ENCODE measurements around the gene PRRT1B.
A peak's percentile ranks its signal among the peaks of the same experiment; 100 is the strongest.
"Not testable (repeated sequence)": the region's sequence is repeated elsewhere in the genome, so short reads cannot be mapped to it uniquely, and the experiment has no call there.

PRRT1B gene

GRCh38 chr9:131545003-131545785 lies at the start of gene PRRT1B:
TSS of gene PRRT1B (plus strand) at chr9:131545523. CDS start at chr9:131545616, 93 bp downstream.
- DNase-seq = no peak

GRCh38 chr9:131495785-131496184 lies 49.5 kb upstream of the PRRT1B start:
- no peak for DNase-seq

- no peak for DNase-seq
Measured at GRCh38 chr9:131496844-131497405, 48.4 kb upstream of the PRRT1B start.

- DNase-seq = no peak
Measured at GRCh38 chr9:131499254-131499767, 46.0 kb upstream of the PRRT1B start.

- DNase-seq = peak; percentile 30
Measured at GRCh38 chr9:131500377-131500776, 44.9 kb upstream of the PRRT1B start.

GRCh38 chr9:131500939-131501541 lies 44.3 kb upstream of the PRRT1B start:
- DNase-seq = peak; percentile 63

GRCh38 chr9:131502781-131503625 lies 42.3 kb upstream of the PRRT1B start, which contains the start of gene POMT1:
TSS of gene POMT1 (plus strand) at chr9:131502918. CDS start at chr9:131504219, 1,301 bp downstream.
- peak; percentile 93 for DNase-seq

- DNase-seq = peak; percentile 43
Measured at GRCh38 chr9:131503626-131504465, 41.5 kb upstream of the PRRT1B start.

GRCh38 chr9:131505012-131505411 lies 40.3 kb upstream of the PRRT1B start:
- no peak for DNase-seq

GRCh38 chr9:131511416-131511815 lies 33.9 kb upstream of the PRRT1B start:
- DNase-seq = no peak

- DNase-seq = no peak
Measured at GRCh38 chr9:131511880-131512279, 33.4 kb upstream of the PRRT1B start.

- DNase-seq = no peak
Measured at GRCh38 chr9:131513177-131513576, 32.1 kb upstream of the PRRT1B start.

GRCh38 chr9:131515559-131516031 lies 29.7 kb upstream of the PRRT1B start:
- DNase-seq = not testable (repeated sequence)

- DNase-seq = no peak
Measured at GRCh38 chr9:131516100-131516499, 29.2 kb upstream of the PRRT1B start.

GRCh38 chr9:131516930-131517329 lies 28.4 kb upstream of the PRRT1B start:
- DNase-seq = no peak

- no peak for DNase-seq
Measured at GRCh38 chr9:131517761-131518190, 27.5 kb upstream of the PRRT1B start.

- DNase-seq = no peak
Measured at GRCh38 chr9:131518553-131518952, 26.8 kb upstream of the PRRT1B start.

- no peak for DNase-seq
Measured at GRCh38 chr9:131520503-131520902, 24.8 kb upstream of the PRRT1B start.

GRCh38 chr9:131521203-131521602 lies 24.1 kb upstream of the PRRT1B start:
- DNase-seq = no peak

- no peak for DNase-seq
Measured at GRCh38 chr9:131521822-131522221, 23.5 kb upstream of the PRRT1B start.

GRCh38 chr9:131522257-131523085 lies 22.9 kb upstream of the PRRT1B start:
- DNase-seq = no peak

Data from NCI-H82 (cell line).